Liver (tissue), 3 donors: ENCODE measurements around the gene SLC25A13.

ENCODE experiments used
- EGR1 ChIP-seq, 2 donors: IDR thresholded peaks; 2 replicates each; pipeline ENCODE4 v1.6.1; 2016 to 2018; ENCODE audit warnings: antibody characterized with exemption in 2 of 2, low read depth in 2 of 2
- FOXA1 ChIP-seq: IDR thresholded peaks from 2 replicates; pipeline ENCODE4 v1.6.1; 2016; ENCODE audit warnings: antibody characterized with exemption
- GABPA ChIP-seq, 2 donors: IDR thresholded peaks in 1 of 2; conservative IDR thresholded peaks in 1 of 2; 2 replicates each; pipeline ENCODE4 v1.6.1; 2016; ENCODE audit warnings: antibody characterized with exemption in 2 of 2, mild to moderate bottlenecking in 1 of 2, moderate library complexity in 1 of 2
- SP1 ChIP-seq: IDR thresholded peaks from 2 replicates; pipeline ENCODE4 v1.6.1; 2018; ENCODE audit warnings: antibody characterized with exemption, mild to moderate bottlenecking
- TF ChIP-seq, protein P1 (sequence below): fragments of 150-350 bp; IDR thresholded peaks from 2 replicates; pipeline ENCODE4 v1.5.1; 2017; ENCODE audit warnings: improper control_type of control experiment, low read depth, low read length; ENCODE audit not compliant: missing input control
- TF ChIP-seq, protein P2 (sequence below): IDR thresholded peaks from 2 replicates; pipeline ENCODE4 v1.6.1; 2016; ENCODE audit warnings: antibody characterized with exemption, mild to moderate bottlenecking
- donor health status: healthy.
- donor health status: healthy.

DNA sequence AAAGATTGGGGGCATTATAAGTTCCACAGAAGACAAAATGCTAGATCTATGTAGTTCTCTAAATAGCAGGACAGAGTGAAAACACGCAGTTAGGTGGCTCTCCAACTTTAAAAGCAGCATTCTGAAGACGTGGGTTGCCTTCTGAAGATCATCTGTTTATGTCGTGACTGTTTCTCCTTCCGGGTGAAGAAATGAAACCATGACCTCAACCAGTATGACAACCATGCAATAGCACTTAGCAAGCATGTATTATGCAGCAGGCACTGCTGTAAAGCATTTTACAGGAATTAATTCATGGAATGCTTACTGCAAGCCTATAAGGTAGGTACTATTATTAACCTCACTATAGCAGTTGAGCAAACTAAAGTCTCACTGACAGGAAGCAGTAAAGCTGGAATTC, 125.2 kb downstream of the SLC25A13 start:
- TF ChIP-seq, protein P1, sequence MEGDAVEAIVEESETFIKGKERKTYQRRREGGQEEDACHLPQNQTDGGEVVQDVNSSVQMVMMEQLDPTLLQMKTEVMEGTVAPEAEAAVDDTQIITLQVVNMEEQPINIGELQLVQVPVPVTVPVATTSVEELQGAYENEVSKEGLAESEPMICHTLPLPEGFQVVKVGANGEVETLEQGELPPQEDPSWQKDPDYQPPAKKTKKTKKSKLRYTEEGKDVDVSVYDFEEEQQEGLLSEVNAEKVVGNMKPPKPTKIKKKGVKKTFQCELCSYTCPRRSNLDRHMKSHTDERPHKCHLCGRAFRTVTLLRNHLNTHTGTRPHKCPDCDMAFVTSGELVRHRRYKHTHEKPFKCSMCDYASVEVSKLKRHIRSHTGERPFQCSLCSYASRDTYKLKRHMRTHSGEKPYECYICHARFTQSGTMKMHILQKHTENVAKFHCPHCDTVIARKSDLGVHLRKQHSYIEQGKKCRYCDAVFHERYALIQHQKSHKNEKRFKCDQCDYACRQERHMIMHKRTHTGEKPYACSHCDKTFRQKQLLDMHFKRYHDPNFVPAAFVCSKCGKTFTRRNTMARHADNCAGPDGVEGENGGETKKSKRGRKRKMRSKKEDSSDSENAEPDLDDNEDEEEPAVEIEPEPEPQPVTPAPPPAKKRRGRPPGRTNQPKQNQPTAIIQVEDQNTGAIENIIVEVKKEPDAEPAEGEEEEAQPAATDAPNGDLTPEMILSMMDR, result no peak
- TF ChIP-seq GABPA (IDR thresholded peaks at IDR 0.05 in 1 of 2, conservative IDR thresholded peaks at IDR 0.05 in 1 of 2) (no peak), FOXA1 (no peak), EGR1 (IDR thresholded peaks at IDR 0.05; ENCODE audit: low read depth in 2 of 2) (no peak), SP1 (no peak)
- TF ChIP-seq, protein P2, sequence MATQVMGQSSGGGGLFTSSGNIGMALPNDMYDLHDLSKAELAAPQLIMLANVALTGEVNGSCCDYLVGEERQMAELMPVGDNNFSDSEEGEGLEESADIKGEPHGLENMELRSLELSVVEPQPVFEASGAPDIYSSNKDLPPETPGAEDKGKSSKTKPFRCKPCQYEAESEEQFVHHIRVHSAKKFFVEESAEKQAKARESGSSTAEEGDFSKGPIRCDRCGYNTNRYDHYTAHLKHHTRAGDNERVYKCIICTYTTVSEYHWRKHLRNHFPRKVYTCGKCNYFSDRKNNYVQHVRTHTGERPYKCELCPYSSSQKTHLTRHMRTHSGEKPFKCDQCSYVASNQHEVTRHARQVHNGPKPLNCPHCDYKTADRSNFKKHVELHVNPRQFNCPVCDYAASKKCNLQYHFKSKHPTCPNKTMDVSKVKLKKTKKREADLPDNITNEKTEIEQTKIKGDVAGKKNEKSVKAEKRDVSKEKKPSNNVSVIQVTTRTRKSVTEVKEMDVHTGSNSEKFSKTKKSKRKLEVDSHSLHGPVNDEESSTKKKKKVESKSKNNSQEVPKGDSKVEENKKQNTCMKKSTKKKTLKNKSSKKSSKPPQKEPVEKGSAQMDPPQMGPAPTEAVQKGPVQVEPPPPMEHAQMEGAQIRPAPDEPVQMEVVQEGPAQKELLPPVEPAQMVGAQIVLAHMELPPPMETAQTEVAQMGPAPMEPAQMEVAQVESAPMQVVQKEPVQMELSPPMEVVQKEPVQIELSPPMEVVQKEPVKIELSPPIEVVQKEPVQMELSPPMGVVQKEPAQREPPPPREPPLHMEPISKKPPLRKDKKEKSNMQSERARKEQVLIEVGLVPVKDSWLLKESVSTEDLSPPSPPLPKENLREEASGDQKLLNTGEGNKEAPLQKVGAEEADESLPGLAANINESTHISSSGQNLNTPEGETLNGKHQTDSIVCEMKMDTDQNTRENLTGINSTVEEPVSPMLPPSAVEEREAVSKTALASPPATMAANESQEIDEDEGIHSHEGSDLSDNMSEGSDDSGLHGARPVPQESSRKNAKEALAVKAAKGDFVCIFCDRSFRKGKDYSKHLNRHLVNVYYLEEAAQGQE, result no peak
